Fibroblast of lung (primary cell): ENCODE measurements around the gene PTDSS2. TPM values are rescaled to one million over a fixed set of nuclear protein-coding genes. Genes with fewer than 3 reads are reported as not detected.

Experiments
- DNase-seq, 2 donors: peaks; one replicate each; pipeline versions ENCODE4 v3.0.0 to v3.0.0-alpha.2; 2010; ENCODE audit warnings: low read depth in 2 of 2
- H2AFZ ChIP-seq: 2 replicates; pipeline ENCODE4 v1.5.1; 2012; ENCODE audit warnings: low read length, control low read depth, inconsistent platforms
- H3K27ac ChIP-seq: 2 replicates; pipeline ENCODE4 v1.5.1; 2011; ENCODE audit warnings: low read length, control low read depth; ENCODE audit not compliant: insufficient read depth
- H3K27me3 ChIP-seq: 2 replicates; pipeline ENCODE4 v1.5.1; 2011; ENCODE audit warnings: mild to moderate bottlenecking, low read length; ENCODE audit not compliant: control insufficient read depth, insufficient read depth
- H3K36me3 ChIP-seq: 2 replicates; pipeline ENCODE4 v1.5.1; 2011; ENCODE audit warnings: low read length; ENCODE audit not compliant: control insufficient read depth, insufficient read depth
- H3K4me1 ChIP-seq: 2 replicates; pipeline ENCODE4 v1.5.1; 2011; ENCODE audit warnings: low read length; ENCODE audit not compliant: control insufficient read depth, insufficient read depth; ENCODE audit errors: extremely low read depth
- H3K4me2 ChIP-seq: 2 replicates; pipeline ENCODE4 v1.5.1; 2011; ENCODE audit warnings: low read length, control low read depth; ENCODE audit not compliant: insufficient read depth; ENCODE audit errors: extremely low read depth
- H3K4me3 ChIP-seq, 4 experiments: fragments of 200-600 bp in 1 of 4; sonication (generic) in 1 of 4; replicated peaks in 1 of 4; 2 replicates each; pipeline ENCODE4 v1.5.1; 2011 to 2016; ENCODE audit warnings: low read length in 4 of 4, low read depth in 3 of 4, mild to moderate bottlenecking in 3 of 4, control low read depth in 2 of 4, inconsistent platforms in 1 of 4, mixed read lengths in 1 of 4; ENCODE audit not compliant: insufficient read depth in 1 of 4; ENCODE audit errors: control extremely low read depth in 1 of 4
- H3K79me2 ChIP-seq: 2 replicates; pipeline ENCODE4 v1.5.1; 2012; ENCODE audit warnings: mild to moderate bottlenecking, low read length, inconsistent platforms; ENCODE audit not compliant: control insufficient read depth, insufficient read depth
- H3K9ac ChIP-seq: 2 replicates; pipeline ENCODE4 v1.5.1; 2011; ENCODE audit warnings: mild to moderate bottlenecking, low read length, control low read depth; ENCODE audit not compliant: insufficient read depth
- H3K9me3 ChIP-seq: 2 replicates; pipeline ENCODE4 v1.5.1; 2012; ENCODE audit warnings: low read depth, low read length; ENCODE audit not compliant: control insufficient read depth, insufficient read depth
- H4K20me1 ChIP-seq: 2 replicates; pipeline ENCODE4 v1.5.1; 2011; ENCODE audit warnings: low read length; ENCODE audit not compliant: control insufficient read depth, insufficient read depth; ENCODE audit errors: extremely low read depth
- EZH2 ChIP-seq: IDR thresholded peaks from 2 replicates; pipeline ENCODE4 v1.5.1; 2012; ENCODE audit warnings: low read length, control low read depth, mild to moderate bottlenecking; ENCODE audit errors: missing control alignments
- polyA plus RNA-seq, 2 donors: library from polyadenylated mRNA; depleted of rRNA in 1 of 2; stranded (reverse) in 1 of 2; unstranded in 1 of 2; fragments of >200 nt; gene quantifications; 2 replicates each; pipeline ENCODE4 v1.2.1, GENCODE V29; 2011 to 2012; ENCODE audit warnings: missing spikeins in 1 of 2
- total RNA-seq: library from RNA; depleted of rRNA; stranded (reverse); fragments of >200 nt; gene quantifications from 2 replicates; pipeline ENCODE4 v1.2.1, GENCODE V29; 2014
- TF ChIP-seq, protein P1 (sequence below), 2 donors: IDR thresholded peaks in 1 of 2; conservative IDR thresholded peaks in 1 of 2; 1 replicate in 1 of 2; 2 replicates in 1 of 2; pipeline ENCODE4 v1.5.1; 2011 to 2012; ENCODE audit warnings: low read length in 2 of 2, control low read depth in 1 of 2, inconsistent platforms in 1 of 2, low read depth in 1 of 2, mild to moderate bottlenecking in 1 of 2

Gene PTDSS2
- total and polyA plus RNA-seq, 2 donors (not counting 1 experiment from before 2014, with no cell fraction given) = 17.4 to 36.7 TPM

DNA sequence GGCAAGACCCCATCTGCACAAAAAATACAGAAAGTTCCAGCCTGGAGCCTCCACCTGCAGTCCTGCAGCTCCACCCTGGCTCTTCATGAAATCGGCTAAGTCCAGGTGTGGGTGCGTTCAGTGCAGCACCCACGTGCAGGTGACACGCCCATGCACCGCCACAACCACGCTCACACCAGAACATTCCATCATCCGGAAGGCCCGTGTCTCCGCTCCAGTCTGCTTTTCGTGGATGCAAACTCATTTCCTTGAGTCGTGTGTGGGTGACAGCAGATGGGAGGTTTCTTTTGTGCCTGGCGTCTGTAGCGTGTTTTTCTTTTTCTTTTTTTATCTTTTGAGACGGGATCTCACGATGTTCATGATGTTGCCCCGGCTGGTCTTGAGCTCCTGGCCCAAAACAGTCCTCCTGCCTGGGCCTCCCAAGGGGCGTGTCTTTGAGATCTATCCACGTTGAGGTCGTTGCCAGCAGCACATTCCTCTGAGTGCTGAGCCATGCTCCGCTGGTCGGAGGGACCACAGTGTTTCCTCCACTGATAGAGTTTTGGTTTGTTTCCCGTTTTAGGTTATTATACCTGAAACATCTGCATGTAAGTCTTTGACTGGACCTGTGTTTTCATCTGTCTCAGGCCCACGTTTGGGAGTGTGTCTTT is 7.2 kb downstream of the PTDSS2 start:
- no peak overlapping the region for H3K9ac ChIP-seq
- H3K9me3 ChIP-seq = no peaks in the 10 kb centered on the region
- no peak overlapping the region for H2AFZ ChIP-seq
- peaks cover 29% of the 10 kb centered on the region for H3K36me3 ChIP-seq
- TF ChIP-seq, protein P1, sequence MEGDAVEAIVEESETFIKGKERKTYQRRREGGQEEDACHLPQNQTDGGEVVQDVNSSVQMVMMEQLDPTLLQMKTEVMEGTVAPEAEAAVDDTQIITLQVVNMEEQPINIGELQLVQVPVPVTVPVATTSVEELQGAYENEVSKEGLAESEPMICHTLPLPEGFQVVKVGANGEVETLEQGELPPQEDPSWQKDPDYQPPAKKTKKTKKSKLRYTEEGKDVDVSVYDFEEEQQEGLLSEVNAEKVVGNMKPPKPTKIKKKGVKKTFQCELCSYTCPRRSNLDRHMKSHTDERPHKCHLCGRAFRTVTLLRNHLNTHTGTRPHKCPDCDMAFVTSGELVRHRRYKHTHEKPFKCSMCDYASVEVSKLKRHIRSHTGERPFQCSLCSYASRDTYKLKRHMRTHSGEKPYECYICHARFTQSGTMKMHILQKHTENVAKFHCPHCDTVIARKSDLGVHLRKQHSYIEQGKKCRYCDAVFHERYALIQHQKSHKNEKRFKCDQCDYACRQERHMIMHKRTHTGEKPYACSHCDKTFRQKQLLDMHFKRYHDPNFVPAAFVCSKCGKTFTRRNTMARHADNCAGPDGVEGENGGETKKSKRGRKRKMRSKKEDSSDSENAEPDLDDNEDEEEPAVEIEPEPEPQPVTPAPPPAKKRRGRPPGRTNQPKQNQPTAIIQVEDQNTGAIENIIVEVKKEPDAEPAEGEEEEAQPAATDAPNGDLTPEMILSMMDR (conservative IDR thresholded peaks at IDR 0.05 in 1 of 2, IDR thresholded peaks at IDR 0.05 in 1 of 2; ENCODE audit: low read depth in 1 of 2, low read length in 2 of 2) = no peak
- no peak for TF ChIP-seq EZH2
- H3K27me3 ChIP-seq = no peaks in the 10 kb centered on the region
- no peaks in the 10 kb centered on the region for H4K20me1 ChIP-seq
- no peak overlapping the region for H3K4me2 ChIP-seq
- H3K4me3 ChIP-seq = no peak overlapping the region
- peaks cover 24% of the 10 kb centered on the region for H3K79me2 ChIP-seq
- no peak overlapping the region for H3K27ac ChIP-seq
- DNase-seq = no peak
- no peaks in the 10 kb centered on the region for H3K4me1 ChIP-seq

GRCh38 chr11:459511-460220 is 9.6 kb downstream of the PTDSS2 start:
- Histone ChIP-seq H3K4me2 (no peak overlapping the region), H3K27ac (no peak overlapping the region), H3K4me1 (no peaks in the 10 kb centered on the region), H3K9me3 (no peaks in the 10 kb centered on the region), H3K27me3 (no peaks in the 10 kb centered on the region), H2AFZ (no peak overlapping the region), H3K79me2 (peaks cover 11% of the 10 kb centered on the region), H4K20me1 (no peaks in the 10 kb centered on the region), H3K36me3 (peaks cover 16% of the 10 kb centered on the region), H3K9ac (no peak overlapping the region), H3K4me3 (no peak overlapping the region)
- no peak for DNase-seq
- TF ChIP-seq EZH2 = no peak
- TF ChIP-seq, protein P1 (conservative IDR thresholded peaks at IDR 0.05 in 1 of 2, IDR thresholded peaks at IDR 0.05 in 1 of 2; ENCODE audit: low read depth in 1 of 2, low read length in 2 of 2) = no peak

DNA sequence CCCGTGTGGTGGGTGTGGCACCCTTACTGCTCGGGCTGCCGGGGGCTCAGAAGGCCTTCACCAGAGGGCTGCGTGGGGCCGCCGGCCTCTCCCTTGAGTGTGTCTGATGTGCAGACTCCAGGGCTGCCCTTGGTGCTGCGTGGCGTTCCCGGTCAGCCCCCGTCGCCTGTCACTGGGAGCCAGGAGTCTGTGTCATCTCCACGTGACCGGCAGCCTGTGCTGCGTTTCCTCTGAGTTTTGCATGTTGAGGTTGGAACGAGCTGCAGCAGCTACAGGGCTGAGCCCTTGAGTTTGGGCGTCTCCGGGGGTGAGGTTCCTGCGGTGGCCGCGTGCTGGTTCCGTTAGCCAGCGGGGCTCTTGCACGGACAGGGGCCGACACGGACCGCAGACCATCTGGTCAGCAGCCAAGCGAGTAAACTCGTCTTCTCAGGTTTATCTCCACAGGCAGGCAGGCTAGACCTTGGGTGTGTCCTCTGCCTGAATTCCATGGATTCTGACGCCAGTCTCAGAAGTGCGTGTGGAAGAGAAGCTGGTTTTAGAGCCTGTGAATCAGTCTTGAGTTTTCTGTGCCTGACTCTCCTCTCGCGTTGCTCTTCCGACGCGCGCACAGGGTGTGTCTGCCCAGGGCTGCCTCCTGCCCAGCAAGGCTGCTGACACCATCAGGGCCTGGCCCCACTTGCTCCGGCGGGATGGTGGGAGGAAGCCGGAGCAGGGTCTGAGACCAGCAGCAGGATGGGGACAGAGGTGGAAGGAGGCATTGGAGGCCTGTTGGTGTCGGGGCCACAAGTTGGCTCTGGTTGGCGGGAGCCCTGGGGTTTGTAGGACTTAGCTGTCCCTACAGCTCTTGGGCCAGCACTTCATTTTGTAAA is 10.5 kb downstream of the PTDSS2 start:
- Histone ChIP-seq H3K4me3 (no peak overlapping the region), H4K20me1 (no peaks in the 10 kb centered on the region), H3K4me2 (no peak overlapping the region), H3K9me3 (no peaks in the 10 kb centered on the region), H3K79me2 (peaks cover 6% of the 10 kb centered on the region), H2AFZ (no peak overlapping the region), H3K27ac (no peak overlapping the region), H3K4me1 (no peaks in the 10 kb centered on the region), H3K36me3 (peaks cover 16% of the 10 kb centered on the region), H3K27me3 (no peaks in the 10 kb centered on the region), H3K9ac (no peak overlapping the region)
- DNase-seq = peak in 1 of 2 donors; percentile 30
- TF ChIP-seq, protein P1 (conservative IDR thresholded peaks at IDR 0.05 in 1 of 2, IDR thresholded peaks at IDR 0.05 in 1 of 2; ENCODE audit: low read depth in 1 of 2, low read length in 2 of 2) = no peak
- TF ChIP-seq EZH2 = no peak
